ENCODE data around the gene KRT12. TPM values are rescaled to one million over a fixed set of nuclear protein-coding genes. Genes with fewer than 3 reads are reported as not detected.

KRT12 gene
- total and polyA plus RNA-seq, 2 of the 4 experiments (the other 2 are of a cell fraction): not detected

- Histone ChIP-seq H3K9me1 (ENCODE audit: insufficient read depth, low read length) (no peaks in the 10 kb centered on the region), H4K91ac (ENCODE audit: insufficient read depth, low read depth, low read length) (no peak overlapping the region), H3K9ac (ENCODE audit: low read depth, low read length) (no peak overlapping the region), H2BK20ac (ENCODE audit: low read depth, low read length) (no peak overlapping the region), H2AFZ (replicated peaks; ENCODE audit: low read length, poor library complexity) (peak overlapping the region; percentile 58), H3K4me3 (ENCODE audit: insufficient read depth, low read depth, low read length) (no peak overlapping the region), H3K23ac (ENCODE audit: low read depth, low read length) (no peak overlapping the region), H4K5ac (ENCODE audit: low read depth, low read length) (no peak overlapping the region), H2BK120ac (ENCODE audit: low read depth, low read length) (no peak overlapping the region), H2BK5ac (ENCODE audit: low read depth, low read length, poor library complexity, severe bottlenecking) (no peak overlapping the region), H3K18ac (ENCODE audit: low read depth, low read length) (no peak overlapping the region), H3K79me1 (ENCODE audit: low read depth in 1 of 2, low read length in 2 of 2) (no peaks in the 10 kb centered on the region), H3K56ac (ENCODE audit: extremely low read depth, insufficient read depth, low read length) (no peak overlapping the region), H3K14ac (replicated peaks; ENCODE audit: low read depth, low read length) (no peak overlapping the region), H3K4me2 (ENCODE audit: low read depth, low read length) (no peak overlapping the region), H4K8ac (ENCODE audit: low read depth in 2 of 2, low read length in 2 of 2) (no peak overlapping the region), H3K27ac (ENCODE audit: insufficient read depth, low read length) (no peak overlapping the region), H3K36me3 (ENCODE audit: control insufficient read depth, insufficient read depth, low read length) (no peaks in the 10 kb centered on the region), H2AK5ac (ENCODE audit: low read depth, low read length) (no peak overlapping the region), H3K9me3 (ENCODE audit: control insufficient read depth, insufficient read depth, low read length) (no peaks in the 10 kb centered on the region), H3K4me1 (ENCODE audit: control insufficient read depth, insufficient read depth, low read length) (no peaks in the 10 kb centered on the region), H4K20me1 (ENCODE audit: insufficient read depth, low read length) (no peaks in the 10 kb centered on the region), H2AK9ac (replicated peaks; ENCODE audit: low read depth, low read length, poor library complexity) (no peak overlapping the region), H3K4ac (ENCODE audit: low read depth, low read length) (no peak overlapping the region), H2BK15ac (ENCODE audit: low read depth, low read length) (no peak overlapping the region), H3K27me3 (ENCODE audit: control insufficient read depth, insufficient read depth, low read length) (peaks cover 19% of the 10 kb centered on the region)
- no CpG with 5 or more reads among the region's 3 CpGs for WGBS, 2 experiments (ENCODE audit: extremely low coverage in 2 of 2, insufficient read length in 1 of 2)
- peak; percentile 67 for DNase-seq
- in situ Hi-C loops (cut with MboI; ENCODE audit: low sequenced_read_pairs) (no loop called here), dilution Hi-C loops (cut with HindIII; ENCODE audit: low sequenced_read_pairs, unreplicated experiment) (no loop called here), intact Hi-C loops (cut with micrococcal nuclease) (no loop called here)
- ChIA-PET POLR2A (ENCODE audit: unreplicated experiment) (interaction anchor here (0.5 kb wide), 1 partner anchor 12 kb away, joined by 7 read pairs; no protein-coding TSS in a partner anchor), CTCF (interaction anchor here (1.4 to 1.5 kb wide), 2 partner anchors 17 to 663 kb away, joined by 3 to 5 read pairs; no protein-coding TSS in a partner anchor)
- 0 out of 2 replicates have a peak, but pooled peaks have one; percentile 21 for ATAC-seq (ENCODE audit: low read depth)
- no peak for TF ChIP-seq CHD1 (IDR thresholded peaks at IDR 0.05; ENCODE audit: low read depth, low read length)
- no peak for TF ChIP-seq RCOR1 (IDR thresholded peaks at IDR 0.05; ENCODE audit: insufficient replicate concordance, low read length)
- TF ChIP-seq BHLHE40 (IDR thresholded peaks at IDR 0.05; ENCODE audit: low read depth, low read length): no peak
- TF ChIP-seq SMC3 (IDR thresholded peaks at IDR 0.05; ENCODE audit: low read depth, low read length): no peak
- BruUV-seq (replicated peaks): no TSS peak
These were observed 19.1 kb upstream of the KRT12 start for GRCh38 chr17:40886090-40886489.

All from IMR-90 (cell line).